A549 (cell line): ENCODE results near the gene ZNF789. TPM values are rescaled to one million over a fixed set of nuclear protein-coding genes. Genes with fewer than 3 reads are reported as not detected.

Experiments
- ATAC-seq, 2 experiments: fragments of 200-7000 bp in 1 of 2; fragments of >200 bp in 1 of 2; cut with Nextera tagmentation in 1 of 2; cut with Tn5 transposase in 1 of 2; 3 replicates each; pipeline versions ENCODE4 v1.8.0 to v1.9.1; 2018 to 2020; ENCODE audit warnings: mild to moderate bottlenecking in 1 of 2, moderate library complexity in 1 of 2
- CTCF ChIA-PET: fragments of 300-600 bp; sonication (Branson Sonifier 250); formaldehyde crosslinking; extraction: SDS; loops from one replicate; lab custom pipeline; 2021; ENCODE audit warnings: antibody characterized with exemption, inconsistent platforms; lab: Yijun Ruan, JAX
- POLR2A ChIA-PET: fragments of 350-600 bp; formaldehyde crosslinking; extraction: SDS; loops from one replicate; lab custom pipeline; 2021; ENCODE audit warnings: antibody characterized with exemption, inconsistent platforms; lab: Yijun Ruan, JAX
- DNase-seq, 2 experiments: peaks; one replicate each; pipeline versions ENCODE4 v3.0.0 to v3.0.0-alpha.2; 2011 to 2016; ENCODE audit warnings: low read depth in 1 of 2, low spot score in 1 of 2
- FAIRE-seq: peaks from 2 replicates; lab custom pipeline; 2011; peaks lifted over from hg19 to GRCh38; lab: Jason Lieb, UNC
- H3K27ac ChIP-seq, 2 experiments: fragments of >200 bp; sonication (Bioruptor Twin); formaldehyde crosslinking; 3 replicates each; pipeline ENCODE4 v1.5.1; 2016 to 2017
- H3K4me1 ChIP-seq: fragments of >200 bp; sonication (Bioruptor Twin); formaldehyde crosslinking; 3 replicates; pipeline ENCODE4 v1.6.1; 2016
- H3K4me2 ChIP-seq: fragments of >200 bp; sonication (Bioruptor Twin); formaldehyde crosslinking; 3 replicates; pipeline ENCODE4 v1.6.1; 2016
- H3K4me3 ChIP-seq: fragments of >200 bp; sonication (Bioruptor Twin); formaldehyde crosslinking; 3 replicates; pipeline ENCODE4 v1.5.1; 2016
- H3K9me3 ChIP-seq: fragments of >200 bp; sonication (Bioruptor Twin); formaldehyde crosslinking; 3 replicates; pipeline ENCODE4 v1.6.1; 2016
- BHLHE40 ChIP-seq: IDR thresholded peaks from 2 replicates; pipeline ENCODE4 v1.6.1; 2012; ENCODE audit warnings: low read depth, low read length, inconsistent platforms
- FOXS1 ChIP-seq: fragments of 250-450 bp; sonication (Bioruptor Pico); IDR thresholded peaks from 2 replicates; pipeline ENCODE4 v1.5.0; 2020; ENCODE audit warnings: mild to moderate bottlenecking, moderate library complexity
- HDAC2 ChIP-seq: fragments of 200-600 bp; sonication (generic); IDR thresholded peaks from 2 replicates; pipeline ENCODE4 v1.6.1; 2016
- HOXB5 ChIP-seq: fragments of 250-450 bp; sonication (Bioruptor Pico); IDR thresholded peaks from 2 replicates; pipeline ENCODE4 v1.5.0; 2020; ENCODE audit warnings: mild to moderate bottlenecking, moderate library complexity
- NPAS2 ChIP-seq: fragments of 250-450 bp; sonication (Bioruptor Pico); IDR thresholded peaks from 2 replicates; pipeline ENCODE4 v1.8.0; 2022; ENCODE audit warnings: mild to moderate bottlenecking, moderate library complexity, borderline replicate concordance
- NR3C1 ChIP-seq: fragments of >200 bp; sonication (Bioruptor Twin); formaldehyde crosslinking; IDR thresholded peaks from 3 replicates; pipeline ENCODE4 v1.6.1; 2017
- PHF8 ChIP-seq: fragments of 200-600 bp; sonication (generic); IDR thresholded peaks from 2 replicates; pipeline ENCODE4 v1.6.1; 2016; ENCODE audit warnings: low read depth, mild to moderate bottlenecking, antibody characterized with exemption, moderate library complexity, borderline replicate concordance
- POLR2AphosphoS2 ChIP-seq: conservative IDR thresholded peaks from 2 replicates; pipeline ENCODE4 v1.6.1; 2012; ENCODE audit warnings: low read length, improper control_type of control experiment, inconsistent platforms
- RAD21 ChIP-seq, 2 experiments: fragments of >200 bp in 1 of 2; sonication (Bioruptor Twin) in 1 of 2; formaldehyde crosslinking in 1 of 2; IDR thresholded peaks in 1 of 2; conservative IDR thresholded peaks in 1 of 2; 2 replicates in 1 of 2; 3 replicates in 1 of 2; pipeline ENCODE4 v1.6.1; 2012 to 2018; ENCODE audit warnings: inconsistent platforms in 1 of 2
- RNF2 ChIP-seq: fragments of 200-600 bp; sonication (generic); IDR thresholded peaks from 2 replicates; pipeline ENCODE4 v1.6.1; 2016; ENCODE audit warnings: low read depth, mild to moderate bottlenecking, antibody characterized with exemption, moderate library complexity, borderline replicate concordance
- SMC3 ChIP-seq: fragments of >200 bp; sonication (Bioruptor Twin); formaldehyde crosslinking; IDR thresholded peaks from 3 replicates; pipeline ENCODE4 v1.6.1; 2018; ENCODE audit warnings: inconsistent platforms
- TFCP2L1 ChIP-seq: fragments of 250-450 bp; sonication (Bioruptor Pico); IDR thresholded peaks from 2 replicates; pipeline ENCODE4 v1.5.0; 2021; ENCODE audit warnings: mild to moderate bottlenecking
- ZFP36 ChIP-seq: fragments of 450-650 bp; IDR thresholded peaks from 2 replicates; pipeline ENCODE4 v1.6.1; 2014; ENCODE audit warnings: borderline replicate concordance; ENCODE audit not compliant: partially characterized antibody
- WGBS: methylation state at CpG from one replicate; pipeline ENCODE4 v1.1.6; 2017; ENCODE audit errors: missing lambda C conversion rate; 5-methylcytosine and 5-hydroxymethylcytosine counted together
- polyA plus RNA-seq, 4 experiments: library from polyadenylated mRNA; depleted of rRNA in 3 of 4; stranded (reverse); fragments of >200 nt; fragmentation: RNase III in 1 of 4; extraction: RNeasy Plus Mini Kit Qiagen cat#74134 plus additional on column Dnase treatment in 1 of 4; gene quantifications; 2 replicates in 3 of 4; 3 replicates in 1 of 4; pipeline ENCODE4 v1.2.3, GENCODE V29; 2011 to 2017
- TF ChIP-seq, protein P1 (sequence below): IDR thresholded peaks from 2 replicates; pipeline ENCODE4 v1.6.1; 2012; ENCODE audit warnings: low read depth, borderline replicate concordance
- TF ChIP-seq, protein P2 (sequence below): fragments of >200 bp; sonication (Bioruptor Twin); formaldehyde crosslinking; IDR thresholded peaks from 3 replicates; pipeline ENCODE4 v1.5.1; 2016
- TF ChIP-seq, protein P3 (sequence below): fragments of 150-350 bp; IDR thresholded peaks from 2 replicates; pipeline ENCODE4 v1.6.1; 2014; ENCODE audit warnings: low read depth, mild to moderate bottlenecking, low read length
- TF ChIP-seq, protein P4 (sequence below): IDR thresholded peaks from 2 replicates; pipeline ENCODE4 v1.6.1; 2012
- TF ChIP-seq, protein P5 (sequence below): fragments of 250-450 bp; sonication (Bioruptor Pico); IDR thresholded peaks from 2 replicates; pipeline ENCODE4 v1.5.0; 2021; ENCODE audit warnings: mild to moderate bottlenecking, moderate library complexity, borderline replicate concordance
- TF ChIP-seq, protein P6 (sequence below): IDR thresholded peaks from 2 replicates; pipeline ENCODE4 v1.6.1; 2012

Gene ZNF789
- polyA plus RNA-seq, 2 of the 4 experiments (the other 2 are of a cell fraction) = 7.5 to 11.6 TPM

DNA sequence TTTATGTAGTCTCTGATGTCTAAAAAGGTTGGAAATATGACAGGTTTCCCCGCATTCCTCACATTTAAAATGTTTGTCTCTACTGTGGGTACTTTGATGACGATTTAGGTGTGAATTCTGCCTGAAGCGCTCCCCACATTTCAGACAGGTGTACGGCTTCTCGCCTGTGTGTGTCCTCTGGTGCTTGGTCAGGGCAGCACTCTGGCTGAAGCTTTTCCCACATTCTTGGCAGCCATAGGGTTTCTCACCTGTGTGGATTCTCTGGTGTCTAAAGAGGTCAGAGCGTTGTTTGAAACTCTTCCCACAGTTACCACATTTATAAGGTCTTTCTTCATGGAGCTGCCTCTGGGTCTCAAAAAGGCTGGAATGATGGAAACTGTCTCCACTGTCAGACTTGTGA is 21.1 kb downstream of the ZNF789 start:
- Histone ChIP-seq H3K4me1 (peaks cover 11% of the 10 kb centered on the region; the same call in 2 of the 3 replicates), H3K4me2 (no peak overlapping the region), H3K9me3 (peaks cover 78% of the 10 kb centered on the region)
- WGBS = 96% methylated on average over 6 of the region's 6 CpGs
- no peak for FAIRE-seq
- DNase-seq = peak in 1 of 2 experiments; percentile 35
- ATAC-seq = no peak
- CTCF ChIA-PET = no interaction called here
- TF ChIP-seq RNF2 (no peak), POLR2AphosphoS2 (no peak), TFCP2L1 (CRISPR knock-in tag) (no peak), NR3C1 (no peak), RAD21 (conservative IDR thresholded peaks at IDR 0.05 in 1 of 2, IDR thresholded peaks at IDR 0.05 in 1 of 2) (no peak), NPAS2 (no peak), HOXB5 (no peak), ZFP36 (no peak)
- TF ChIP-seq, protein P1, sequence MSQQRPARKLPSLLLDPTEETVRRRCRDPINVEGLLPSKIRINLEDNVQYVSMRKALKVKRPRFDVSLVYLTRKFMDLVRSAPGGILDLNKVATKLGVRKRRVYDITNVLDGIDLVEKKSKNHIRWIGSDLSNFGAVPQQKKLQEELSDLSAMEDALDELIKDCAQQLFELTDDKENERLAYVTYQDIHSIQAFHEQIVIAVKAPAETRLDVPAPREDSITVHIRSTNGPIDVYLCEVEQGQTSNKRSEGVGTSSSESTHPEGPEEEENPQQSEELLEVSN = no peak
- TF ChIP-seq, protein P2, sequence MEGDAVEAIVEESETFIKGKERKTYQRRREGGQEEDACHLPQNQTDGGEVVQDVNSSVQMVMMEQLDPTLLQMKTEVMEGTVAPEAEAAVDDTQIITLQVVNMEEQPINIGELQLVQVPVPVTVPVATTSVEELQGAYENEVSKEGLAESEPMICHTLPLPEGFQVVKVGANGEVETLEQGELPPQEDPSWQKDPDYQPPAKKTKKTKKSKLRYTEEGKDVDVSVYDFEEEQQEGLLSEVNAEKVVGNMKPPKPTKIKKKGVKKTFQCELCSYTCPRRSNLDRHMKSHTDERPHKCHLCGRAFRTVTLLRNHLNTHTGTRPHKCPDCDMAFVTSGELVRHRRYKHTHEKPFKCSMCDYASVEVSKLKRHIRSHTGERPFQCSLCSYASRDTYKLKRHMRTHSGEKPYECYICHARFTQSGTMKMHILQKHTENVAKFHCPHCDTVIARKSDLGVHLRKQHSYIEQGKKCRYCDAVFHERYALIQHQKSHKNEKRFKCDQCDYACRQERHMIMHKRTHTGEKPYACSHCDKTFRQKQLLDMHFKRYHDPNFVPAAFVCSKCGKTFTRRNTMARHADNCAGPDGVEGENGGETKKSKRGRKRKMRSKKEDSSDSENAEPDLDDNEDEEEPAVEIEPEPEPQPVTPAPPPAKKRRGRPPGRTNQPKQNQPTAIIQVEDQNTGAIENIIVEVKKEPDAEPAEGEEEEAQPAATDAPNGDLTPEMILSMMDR = no peak
- TF ChIP-seq, protein P3, sequence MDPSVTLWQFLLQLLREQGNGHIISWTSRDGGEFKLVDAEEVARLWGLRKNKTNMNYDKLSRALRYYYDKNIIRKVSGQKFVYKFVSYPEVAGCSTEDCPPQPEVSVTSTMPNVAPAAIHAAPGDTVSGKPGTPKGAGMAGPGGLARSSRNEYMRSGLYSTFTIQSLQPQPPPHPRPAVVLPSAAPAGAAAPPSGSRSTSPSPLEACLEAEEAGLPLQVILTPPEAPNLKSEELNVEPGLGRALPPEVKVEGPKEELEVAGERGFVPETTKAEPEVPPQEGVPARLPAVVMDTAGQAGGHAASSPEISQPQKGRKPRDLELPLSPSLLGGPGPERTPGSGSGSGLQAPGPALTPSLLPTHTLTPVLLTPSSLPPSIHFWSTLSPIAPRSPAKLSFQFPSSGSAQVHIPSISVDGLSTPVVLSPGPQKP = no peak
- TF ChIP-seq, all 56 proteins: peak for 0
- POLR2A ChIA-PET = no interaction called here
- no peak overlapping the region for H3K4me3 ChIP-seq
- no peak overlapping the region for H3K27ac ChIP-seq

DNA sequence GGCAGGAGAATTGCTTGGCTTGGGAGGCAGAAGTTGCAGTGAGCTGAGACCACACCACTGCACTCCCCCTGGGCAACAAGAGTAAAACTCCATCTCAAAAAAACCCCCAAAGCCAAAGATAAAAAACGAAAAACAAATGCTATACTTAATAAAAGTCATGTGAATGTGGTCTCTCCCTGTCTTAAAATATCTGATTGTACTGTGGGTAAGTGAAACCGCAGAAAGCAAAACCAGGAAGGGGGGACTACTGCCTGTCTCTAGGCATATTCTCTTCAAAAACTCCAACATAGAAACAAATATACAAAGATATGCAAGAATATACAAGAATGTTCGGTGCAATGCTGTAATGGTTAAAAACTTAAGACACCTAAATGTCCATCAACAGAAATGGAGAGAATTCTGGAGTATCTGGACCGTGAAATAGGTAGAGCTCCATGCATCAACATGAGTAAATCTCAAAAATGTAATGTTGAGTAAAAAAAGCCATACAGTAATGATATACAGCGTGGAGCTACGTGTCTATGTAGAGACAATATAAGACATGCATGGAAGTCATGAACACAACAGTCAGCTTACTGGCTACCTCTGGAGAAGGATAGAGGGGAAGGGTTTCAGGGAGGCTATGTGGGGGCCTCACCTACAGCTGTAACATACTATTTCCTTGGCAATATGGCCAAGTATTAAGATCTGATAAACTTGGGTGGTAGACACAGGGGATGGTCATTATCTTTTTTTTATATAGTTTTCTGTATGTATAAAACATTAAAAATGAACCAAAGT is 25.3 kb downstream of the ZNF789 start:
- peak overlapping the region; percentile 87 for H3K4me2 ChIP-seq
- CTCF ChIA-PET = no interaction called here
- no peak for FAIRE-seq
- peaks cover 12% of the 10 kb centered on the region; the same call in 2 of the 3 replicates for H3K4me1 ChIP-seq
- peaks cover 39% of the 10 kb centered on the region for H3K9me3 ChIP-seq
- DNase-seq = no peak
- ATAC-seq = no peak
- POLR2A ChIA-PET = interaction anchor here (0.6 to 1.6 kb wide), 3 partner anchors 9 to 60 kb away, joined by 3 to 4 read pairs (median 4); partner anchors contain the start of genes FAM200A and ZNF655
- H3K27ac ChIP-seq = no peak overlapping the region
- 85% methylated on average over 6 of the region's 6 CpGs for WGBS
- no peak for TF ChIP-seq SMC3
- TF ChIP-seq TFCP2L1 (CRISPR knock-in tag) = no peak
- TF ChIP-seq PHF8 = no peak
- TF ChIP-seq, protein P4, sequence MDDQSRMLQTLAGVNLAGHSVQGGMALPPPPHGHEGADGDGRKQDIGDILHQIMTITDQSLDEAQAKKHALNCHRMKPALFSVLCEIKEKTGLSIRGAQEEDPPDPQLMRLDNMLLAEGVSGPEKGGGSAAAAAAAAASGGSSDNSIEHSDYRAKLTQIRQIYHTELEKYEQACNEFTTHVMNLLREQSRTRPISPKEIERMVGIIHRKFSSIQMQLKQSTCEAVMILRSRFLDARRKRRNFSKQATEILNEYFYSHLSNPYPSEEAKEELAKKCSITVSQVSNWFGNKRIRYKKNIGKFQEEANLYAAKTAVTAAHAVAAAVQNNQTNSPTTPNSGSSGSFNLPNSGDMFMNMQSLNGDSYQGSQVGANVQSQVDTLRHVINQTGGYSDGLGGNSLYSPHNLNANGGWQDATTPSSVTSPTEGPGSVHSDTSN = no peak
- TF ChIP-seq, protein P5, sequence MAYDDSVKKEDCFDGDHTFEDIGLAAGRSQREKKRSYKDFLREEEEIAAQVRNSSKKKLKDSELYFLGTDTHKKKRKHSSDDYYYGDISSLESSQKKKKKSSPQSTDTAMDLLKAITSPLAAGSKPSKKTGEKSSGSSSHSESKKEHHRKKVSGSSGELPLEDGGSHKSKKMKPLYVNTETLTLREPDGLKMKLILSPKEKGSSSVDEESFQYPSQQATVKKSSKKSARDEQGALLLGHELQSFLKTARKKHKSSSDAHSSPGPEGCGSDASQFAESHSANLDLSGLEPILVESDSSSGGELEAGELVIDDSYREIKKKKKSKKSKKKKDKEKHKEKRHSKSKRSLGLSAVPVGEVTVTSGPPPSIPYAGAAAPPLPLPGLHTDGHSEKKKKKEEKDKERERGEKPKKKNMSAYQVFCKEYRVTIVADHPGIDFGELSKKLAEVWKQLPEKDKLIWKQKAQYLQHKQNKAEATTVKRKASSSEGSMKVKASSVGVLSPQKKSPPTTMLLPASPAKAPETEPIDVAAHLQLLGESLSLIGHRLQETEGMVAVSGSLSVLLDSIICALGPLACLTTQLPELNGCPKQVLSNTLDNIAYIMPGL (CRISPR knock-in tag) = no peak
- no peak for TF ChIP-seq HDAC2
- TF ChIP-seq BHLHE40 = no peak
- TF ChIP-seq, protein P6, sequence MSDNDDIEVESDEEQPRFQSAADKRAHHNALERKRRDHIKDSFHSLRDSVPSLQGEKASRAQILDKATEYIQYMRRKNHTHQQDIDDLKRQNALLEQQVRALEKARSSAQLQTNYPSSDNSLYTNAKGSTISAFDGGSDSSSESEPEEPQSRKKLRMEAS = no peak
- TF ChIP-seq FOXS1 = no peak
- peak overlapping the region; percentile 71 for H3K4me3 ChIP-seq
